Stimulated activated CD4-positive, alpha-beta T cell treated with anti-CD3 and anti-CD28 coated beads, Interleukin-4, amount 100 ng/mL, for 24 hours (primary cell): ENCODE results near the gene CAMTA1.

Source experiments
- DNase-seq: peaks from one replicate; pipeline ENCODE4 v3.0.0-alpha.2; 2020

Gene CAMTA1

DNA sequence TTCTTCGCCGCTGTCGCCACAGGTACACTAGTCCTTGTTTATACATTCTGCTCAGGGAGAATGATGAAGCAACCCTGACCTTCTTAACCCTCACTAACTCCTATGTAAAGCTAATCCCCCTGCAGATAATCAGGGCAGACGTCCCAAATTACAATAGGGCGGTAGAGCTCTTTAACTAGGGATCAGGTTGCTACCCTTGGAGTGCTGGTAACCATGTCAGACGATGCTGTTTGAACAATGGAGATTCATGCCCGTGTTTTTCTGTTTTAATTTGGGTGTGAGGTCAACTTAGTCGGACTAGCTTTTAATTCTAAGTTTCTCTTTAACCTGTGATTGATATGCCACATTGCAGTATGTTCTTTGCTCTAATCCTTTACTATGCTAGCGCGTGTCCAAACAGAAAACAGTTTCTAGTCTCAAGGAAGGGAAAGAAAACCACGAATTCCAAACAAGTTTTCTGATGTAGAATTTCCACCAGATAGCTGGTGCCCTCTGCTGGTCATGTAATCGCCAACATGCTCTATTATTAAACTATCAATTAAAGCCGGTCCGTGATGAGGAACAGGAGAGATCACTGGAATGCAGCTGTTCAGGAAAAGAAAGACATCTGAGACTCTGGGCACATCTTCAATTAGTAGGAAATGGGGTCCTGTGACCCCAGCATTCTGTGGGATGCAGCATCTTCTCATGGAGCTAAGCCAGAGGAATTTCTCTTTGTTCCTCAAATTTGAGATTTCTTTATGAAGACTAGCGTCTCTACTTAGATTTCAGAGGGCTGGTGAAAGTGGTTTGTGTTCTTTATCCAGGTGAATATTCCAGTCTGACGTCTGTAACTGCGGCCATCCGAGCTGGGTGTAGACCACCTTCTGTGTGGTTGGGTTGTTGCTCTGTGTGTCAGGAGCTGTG is 967.5 kb downstream of the CAMTA1 start:
- peak; percentile 56 for DNase-seq

DNA sequence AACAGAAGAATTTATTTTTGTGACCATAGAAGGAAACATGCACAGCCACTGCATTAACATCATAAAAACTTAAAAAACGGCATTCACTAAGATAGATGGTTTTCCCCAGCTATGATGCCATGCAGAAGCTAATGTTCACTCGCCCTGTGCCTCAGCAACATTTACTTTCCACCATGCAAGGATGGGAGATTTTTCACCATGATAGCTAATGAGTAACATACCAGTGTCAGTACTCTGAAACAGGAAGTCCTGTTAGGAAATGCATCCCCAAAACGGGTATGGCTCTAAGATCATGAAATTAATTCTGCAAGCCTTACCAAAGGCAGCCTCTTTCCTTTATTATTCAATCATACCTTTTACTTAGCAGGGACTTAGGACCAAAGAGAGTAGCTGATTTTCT is 968.4 kb downstream of the CAMTA1 start:
- DNase-seq = no peak

DNA sequence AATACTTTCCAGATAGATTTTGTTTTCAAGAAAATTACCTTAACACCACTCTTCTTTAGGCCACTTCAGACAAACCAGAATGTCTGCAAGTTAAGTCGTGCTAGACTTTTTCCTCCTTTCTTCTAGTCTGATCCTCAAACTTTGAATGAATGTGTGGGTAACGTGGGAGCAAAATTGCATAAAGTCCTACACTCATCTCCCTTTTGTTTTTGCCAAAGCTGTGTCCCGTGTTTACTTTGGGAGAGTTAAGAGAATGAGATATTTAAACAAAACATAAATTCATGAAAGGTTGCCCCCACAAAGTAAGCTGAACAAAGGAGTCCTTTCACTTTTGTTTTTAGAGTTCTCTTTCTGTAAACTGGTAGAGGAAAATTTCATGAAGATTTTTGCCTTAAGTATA is 969.0 kb downstream of the CAMTA1 start:
- no peak for DNase-seq

DNA sequence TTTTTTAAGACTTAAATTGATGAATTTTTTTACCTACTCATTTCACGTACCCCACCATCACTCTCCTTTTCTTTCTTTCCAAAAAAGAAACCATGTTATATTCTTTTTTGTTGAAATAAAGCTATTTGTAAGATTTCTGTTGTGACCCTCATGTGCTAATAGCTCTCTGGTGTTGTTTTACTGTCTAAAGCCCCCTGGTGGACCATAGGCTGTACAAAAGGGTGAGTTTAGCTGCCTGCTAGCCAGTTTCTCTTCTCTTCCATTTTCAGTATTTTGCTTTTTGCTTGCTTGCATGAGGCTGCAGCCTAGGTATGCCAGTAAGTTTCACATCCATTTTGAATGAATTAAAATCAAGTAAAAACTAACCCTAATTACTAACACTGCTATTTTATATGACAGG is 970.2 kb downstream of the CAMTA1 start:
- no peak for DNase-seq

DNA sequence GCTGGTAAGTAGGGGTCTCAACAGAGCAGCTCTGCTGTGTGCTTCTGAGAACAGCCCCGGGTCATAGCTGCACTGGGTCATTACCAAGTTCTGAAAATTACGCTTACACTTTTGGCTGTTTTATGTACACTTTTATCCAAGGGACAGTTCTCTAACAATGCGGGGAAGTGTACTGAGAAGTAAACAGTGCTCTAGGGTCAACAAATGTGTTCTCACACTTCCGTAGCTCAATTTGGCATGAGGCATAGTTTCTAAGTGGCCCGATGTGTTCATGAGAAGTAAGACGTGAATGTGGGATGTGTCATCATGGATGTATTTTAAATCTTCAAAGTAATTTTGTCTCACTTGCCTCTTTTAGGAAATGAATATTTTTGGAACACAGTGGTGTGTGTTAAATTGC is 975.0 kb downstream of the CAMTA1 start:
- no peak for DNase-seq

DNA sequence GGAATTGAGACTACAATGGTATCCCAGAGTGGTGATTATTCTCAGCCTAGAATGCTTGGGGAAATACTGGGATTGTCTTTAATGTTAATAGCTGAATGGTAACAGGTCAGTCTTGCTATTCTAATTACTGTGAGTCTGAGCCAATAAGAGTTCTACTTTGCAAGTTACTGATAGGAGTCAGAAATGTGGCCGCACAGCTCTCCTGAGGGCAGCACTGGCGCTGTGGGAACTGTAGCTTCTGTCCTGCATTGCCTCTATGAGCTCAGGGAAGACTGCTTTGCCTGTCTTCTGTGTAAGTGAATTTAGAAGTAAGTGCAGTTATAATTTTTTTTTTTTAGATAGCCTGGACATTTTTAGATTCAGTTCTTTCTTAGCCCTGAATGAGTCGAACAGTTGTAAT is 975.8 kb downstream of the CAMTA1 start:
- no peak for DNase-seq

DNA sequence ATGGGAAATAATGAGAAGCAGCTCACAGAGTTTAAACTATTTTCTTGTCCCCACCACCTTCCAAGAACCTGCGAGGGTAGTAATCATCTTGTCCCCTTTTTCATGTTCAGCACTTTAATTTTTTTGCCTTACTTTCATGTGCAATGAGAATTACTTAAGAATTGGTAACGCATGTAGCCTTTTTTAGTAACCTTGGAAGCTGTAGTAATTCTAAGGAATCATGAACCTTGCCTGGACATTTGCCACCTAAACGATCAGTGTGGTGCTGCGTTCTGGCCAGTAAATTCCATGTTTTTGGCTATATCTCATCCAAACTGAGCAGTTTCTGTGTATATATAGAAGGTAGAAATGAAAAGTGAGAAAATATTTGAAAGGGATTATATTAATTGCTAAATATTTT is 981.9 kb downstream of the CAMTA1 start:
- DNase-seq = no peak

DNA sequence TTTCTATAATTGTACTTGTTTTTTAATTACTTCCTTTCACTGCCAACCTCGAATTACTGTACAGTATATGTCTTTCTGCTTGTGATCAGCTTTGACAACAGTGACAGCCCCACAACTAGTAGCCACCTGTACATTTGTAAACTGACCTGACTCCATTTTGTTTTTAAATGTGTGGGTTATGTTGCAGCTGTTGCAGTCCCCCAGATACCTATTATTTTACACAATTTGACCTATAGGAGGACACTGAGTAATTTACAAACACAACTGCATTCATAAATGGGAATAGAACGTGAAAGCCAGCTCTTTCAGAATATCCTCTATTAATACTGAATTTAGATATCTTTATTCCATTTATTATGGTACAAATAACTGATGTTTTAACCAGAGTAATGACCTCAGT is 983.3 kb downstream of the CAMTA1 start:
- no peak for DNase-seq

DNA sequence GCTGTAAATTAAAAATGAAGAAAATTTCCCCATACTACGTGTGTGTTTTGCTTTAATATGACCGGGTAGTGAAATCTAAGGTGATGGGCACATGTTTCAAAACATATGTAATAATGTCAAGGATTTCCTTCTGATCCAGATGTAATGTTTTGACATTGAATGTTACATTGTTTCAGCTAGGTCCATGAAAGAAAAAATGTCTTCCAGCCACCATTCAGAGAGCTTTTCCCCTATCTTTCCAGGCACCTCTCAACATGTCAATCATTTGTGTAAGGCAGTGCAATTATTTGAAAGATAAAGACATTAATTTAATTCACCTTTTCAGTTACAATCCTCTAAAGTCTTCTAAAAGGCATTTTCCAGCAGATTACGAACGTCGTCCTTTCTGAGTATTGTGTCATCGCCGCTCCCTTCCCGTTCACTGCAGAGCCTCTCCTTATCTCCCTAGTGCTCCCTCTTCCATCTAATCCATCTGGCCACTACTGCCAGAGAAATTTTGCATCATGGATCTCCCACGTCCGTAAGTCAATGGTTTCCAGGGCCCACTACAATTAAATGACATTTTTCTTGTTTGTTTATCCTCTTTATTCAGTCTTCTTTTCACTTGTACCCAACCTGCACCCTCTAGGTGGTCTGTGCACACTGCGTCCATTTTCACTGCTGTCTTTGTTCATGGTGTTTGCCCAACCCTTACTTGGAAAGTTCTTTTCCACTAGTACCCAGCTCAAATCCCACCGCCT is 984.6 kb downstream of the CAMTA1 start:
- no peak for DNase-seq

DNA sequence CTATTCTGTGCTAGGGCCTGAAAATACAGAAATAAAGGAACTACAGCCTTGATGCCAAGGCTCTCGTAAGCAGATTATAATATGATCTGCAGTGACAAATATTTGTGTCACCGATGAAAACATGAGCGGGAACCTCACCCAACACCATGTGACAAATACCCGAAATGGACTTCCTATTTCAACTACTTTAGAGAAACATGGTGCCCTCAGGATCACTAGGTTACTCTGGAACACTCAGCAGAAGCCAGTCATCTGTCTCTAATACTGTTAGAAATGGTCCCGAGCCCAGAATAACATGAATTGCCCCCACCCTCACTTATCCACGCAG is 985.4 kb downstream of the CAMTA1 start:
- DNase-seq = no peak

DNA sequence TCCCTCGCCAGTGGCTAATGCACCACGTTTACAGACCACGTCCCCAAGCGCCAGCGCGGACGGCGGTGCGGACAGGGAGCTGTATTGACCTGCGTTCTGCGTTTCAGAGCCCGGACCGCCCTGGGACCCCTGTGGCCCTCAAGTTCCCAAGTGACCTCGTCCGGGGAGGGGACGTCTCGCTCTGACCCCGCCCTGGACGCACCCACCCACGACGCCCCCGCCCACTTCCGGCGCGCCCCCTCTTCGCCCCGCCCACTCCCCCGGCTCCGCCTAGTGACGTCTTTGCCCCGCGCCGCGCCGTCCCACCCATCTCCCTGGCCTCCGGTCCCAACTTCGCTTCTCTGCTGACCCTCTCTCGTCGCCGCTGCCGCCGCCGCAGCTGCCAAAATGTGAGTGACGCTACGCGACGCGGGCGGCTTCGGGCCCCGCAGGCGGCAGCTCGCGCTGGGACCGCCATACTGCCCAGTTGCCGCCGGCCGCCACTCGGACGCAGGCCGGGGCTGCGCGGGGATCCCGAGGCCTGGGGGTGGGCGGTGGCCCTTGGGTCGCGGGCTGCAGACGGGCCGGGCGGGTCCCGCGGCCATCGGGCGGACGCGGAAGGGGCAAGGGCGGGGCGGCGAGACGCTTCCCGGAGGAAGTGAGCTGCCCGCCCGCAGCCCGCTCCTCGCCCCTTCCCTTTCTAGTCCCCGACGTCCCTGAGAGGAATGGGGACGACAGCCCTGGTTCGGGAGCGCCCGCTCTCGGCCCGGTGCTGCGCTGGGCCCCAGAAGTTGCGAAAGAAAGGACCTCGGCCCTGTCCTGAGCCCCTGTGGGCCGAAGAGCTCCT is 986.0 kb downstream of the CAMTA1 start, which contains the start of gene VAMP3:
TSS of gene VAMP3 (plus strand) at position 300 of the 826 bp plus-strand sequence. CDS start at position 388, 88 bp downstream.
- DNase-seq = peak; percentile 88

DNA sequence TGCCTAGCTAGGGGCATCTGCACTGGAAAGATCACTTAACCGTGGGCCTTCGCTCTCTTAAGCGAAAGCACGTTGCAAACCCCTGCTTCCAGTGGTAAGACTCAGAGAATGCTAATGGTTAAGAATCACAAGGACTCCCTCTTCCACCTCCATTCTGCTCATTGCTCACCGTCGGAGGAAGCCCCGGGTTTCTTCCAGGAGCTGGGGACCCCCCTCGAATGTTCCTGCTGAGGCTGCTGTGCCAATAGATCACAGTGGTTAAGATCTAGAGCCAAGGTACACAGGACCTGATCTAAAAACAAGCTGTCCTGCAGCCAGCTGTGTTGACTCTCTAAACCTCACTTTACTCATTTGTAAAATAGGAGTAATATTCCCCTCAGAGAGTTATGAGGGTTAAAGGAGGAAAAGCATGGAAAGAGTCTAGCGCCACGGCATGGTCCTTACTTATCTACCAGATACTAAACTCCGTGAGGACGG is 986.6 kb downstream of the CAMTA1 start:
- DNase-seq = no peak

DNA sequence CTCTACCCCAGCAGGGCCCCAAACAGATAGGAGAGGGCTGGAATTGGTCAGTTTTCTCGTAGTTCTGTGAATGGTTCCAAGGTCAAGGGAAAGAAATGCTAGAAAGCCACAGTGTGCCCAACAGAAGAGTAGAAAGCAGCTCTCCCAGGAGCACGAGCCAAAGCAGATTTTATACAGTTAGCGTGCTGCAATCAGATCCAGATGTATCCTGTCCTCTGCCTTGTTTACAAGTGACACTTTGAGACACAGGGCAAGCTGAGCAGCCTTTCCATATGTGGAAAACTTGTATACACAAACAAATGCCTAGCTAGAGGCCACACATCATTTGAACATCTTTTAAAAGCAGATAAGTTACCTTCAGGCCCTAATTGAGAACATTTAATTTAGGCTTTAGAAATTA is 992.3 kb downstream of the CAMTA1 start:
- no peak for DNase-seq

DNA sequence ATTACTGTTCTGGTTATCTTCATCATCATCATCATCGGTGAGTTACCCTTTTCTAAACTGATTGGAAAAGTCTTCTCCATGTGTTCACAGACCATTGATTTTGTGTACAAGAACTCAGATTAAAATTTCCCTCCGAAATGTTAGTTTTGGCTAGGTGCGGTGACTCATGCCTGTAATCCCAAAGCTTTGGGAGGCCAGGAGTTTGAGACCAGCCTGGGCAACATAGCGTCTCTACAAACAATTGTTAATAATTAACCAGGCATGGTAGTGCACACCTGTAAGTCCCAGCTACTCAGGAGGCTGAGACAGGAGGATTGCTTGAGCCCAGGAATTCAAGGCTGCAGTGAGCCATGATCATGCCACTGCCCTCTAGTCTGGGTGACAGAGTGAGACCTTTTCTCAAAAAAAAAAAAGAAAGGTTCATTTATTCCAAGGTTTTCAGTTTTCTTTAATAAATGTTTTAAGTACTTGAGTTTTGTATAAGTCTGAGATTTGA is 992.9 kb downstream of the CAMTA1 start:
- DNase-seq = no peak

DNA sequence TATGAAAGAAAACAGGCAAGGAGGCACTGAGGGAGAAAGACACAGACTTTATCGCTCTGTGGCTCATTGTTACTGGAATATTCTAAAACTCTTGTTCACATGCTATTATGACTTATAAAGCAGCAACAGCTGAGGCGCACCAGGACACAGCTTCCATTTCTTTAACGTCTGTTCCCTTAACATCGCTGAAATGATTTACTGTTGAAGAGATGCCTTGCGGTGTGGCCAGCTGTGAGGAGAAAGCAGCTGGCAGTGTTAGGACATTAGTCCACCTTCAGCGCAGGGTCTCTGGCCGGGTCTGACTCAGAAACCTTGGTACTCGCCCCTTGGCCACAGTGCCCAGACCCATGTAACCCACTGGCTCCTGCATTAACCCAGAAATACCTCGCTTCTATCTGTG is 995.7 kb downstream of the CAMTA1 start:
- no peak for DNase-seq

DNA sequence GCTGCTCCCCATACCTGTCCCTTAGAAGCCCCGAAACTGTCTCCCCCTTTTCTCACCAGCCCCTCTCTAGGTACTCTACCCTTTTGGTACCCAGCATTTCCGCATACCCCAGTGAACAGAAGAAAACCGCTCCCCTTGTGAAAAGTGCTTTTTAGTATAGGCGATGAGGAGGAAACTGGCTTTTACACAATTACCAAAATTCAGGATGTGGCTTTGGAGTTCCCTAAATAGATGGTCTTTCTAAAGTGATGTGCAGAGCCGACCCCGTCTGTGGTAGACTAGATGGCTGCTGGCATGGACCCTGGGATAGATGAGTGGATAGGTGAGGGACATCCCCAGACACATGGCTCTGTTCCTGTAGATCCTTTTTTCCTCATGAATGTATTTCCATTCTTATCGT is 996.2 kb downstream of the CAMTA1 start:
- no peak for DNase-seq

DNA sequence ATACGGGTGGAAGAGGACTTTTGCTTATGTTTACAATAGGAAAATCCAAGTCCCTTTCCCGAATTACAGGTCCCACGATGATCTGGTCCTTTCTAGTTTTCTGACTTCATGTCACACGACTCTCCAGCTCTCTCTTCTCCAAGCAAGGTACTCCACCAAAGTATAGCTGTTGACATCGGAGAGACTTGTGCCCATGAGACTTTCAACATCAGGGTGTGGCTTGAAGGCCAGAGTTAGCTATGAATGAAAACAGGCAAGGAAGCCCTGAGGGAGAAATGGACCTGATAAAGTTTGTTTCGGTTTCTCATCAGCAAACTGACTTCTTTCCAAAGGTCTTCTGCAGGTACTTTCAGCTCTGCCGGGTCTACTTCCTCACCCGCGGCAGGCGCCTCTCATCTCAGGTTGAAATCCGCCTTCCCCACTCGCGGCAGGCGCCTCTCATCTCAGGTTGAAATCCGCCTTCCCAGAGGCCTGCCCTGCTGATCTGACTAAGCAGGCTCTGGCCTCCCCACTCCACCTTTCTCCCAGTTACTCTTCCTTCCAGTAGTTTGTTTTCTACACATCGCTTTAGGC is 996.8 kb downstream of the CAMTA1 start:
- DNase-seq = no peak

DNA sequence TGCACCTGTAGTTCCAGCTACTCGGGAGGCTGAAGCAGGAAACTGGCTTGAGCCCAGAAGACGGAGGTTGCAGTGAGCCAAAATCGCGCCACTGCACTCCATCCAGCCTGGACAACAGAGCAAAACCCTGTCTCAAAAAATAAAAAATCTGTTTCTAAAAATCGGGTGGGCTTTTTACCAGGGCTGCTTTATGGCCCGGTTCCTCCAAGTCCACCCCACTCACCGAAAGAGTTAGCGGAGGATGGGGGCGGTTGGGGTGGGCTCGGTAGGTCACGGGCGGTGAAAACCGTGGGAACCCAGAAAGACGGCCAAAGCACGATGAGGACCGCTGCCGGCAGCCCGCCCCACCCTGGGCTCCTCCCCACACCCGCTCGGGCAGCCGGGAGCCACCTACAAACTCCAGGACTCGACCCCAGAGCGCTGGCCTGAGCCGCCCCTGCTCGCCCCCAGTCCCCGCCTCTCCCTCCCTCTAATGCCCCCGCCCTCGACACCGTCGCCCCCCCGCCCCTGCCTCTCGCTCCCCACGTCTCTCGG is 998.0 kb downstream of the CAMTA1 start:
- DNase-seq = peak; percentile 43

DNA sequence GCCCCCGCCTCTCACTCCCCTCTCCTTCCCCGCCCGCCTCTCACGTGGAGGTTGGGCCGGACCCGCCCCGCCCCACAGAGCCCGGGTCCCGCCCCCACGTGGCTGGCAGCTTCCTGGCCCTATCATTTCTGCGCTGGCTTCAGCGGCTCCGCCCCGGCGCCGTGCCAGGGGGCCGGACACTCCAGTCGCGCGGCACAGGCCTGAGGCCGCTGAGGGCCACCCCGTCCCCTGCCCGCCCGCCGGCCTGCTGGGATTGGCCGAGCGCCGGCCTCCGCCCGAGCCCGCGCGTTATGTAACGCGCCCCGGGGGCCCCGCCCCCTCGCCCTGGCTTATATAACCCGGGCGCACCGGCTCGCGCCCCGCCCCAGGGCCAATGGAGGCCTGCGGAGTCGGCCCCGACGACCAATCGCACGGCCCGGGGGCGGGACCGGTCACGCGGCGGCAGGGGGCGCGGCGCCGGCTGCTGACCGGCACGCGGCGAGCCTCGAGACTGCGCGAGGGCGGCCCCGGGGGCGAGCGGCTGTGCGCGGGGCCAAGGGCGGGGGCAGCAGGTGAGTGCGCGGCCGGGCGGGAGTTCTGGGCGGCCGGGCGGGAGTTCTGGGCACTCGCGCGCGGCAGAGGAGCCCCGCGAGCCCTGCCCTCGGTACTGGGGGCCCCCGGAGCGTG is 998.7 kb downstream of the CAMTA1 start, which contains the start of gene PER3:
TSS of gene PER3 (plus strand) at position 466 of the 666 bp plus-strand sequence. CDS start 587 bp downstream, outside the sequence.
- DNase-seq = peak; percentile 90

DNA sequence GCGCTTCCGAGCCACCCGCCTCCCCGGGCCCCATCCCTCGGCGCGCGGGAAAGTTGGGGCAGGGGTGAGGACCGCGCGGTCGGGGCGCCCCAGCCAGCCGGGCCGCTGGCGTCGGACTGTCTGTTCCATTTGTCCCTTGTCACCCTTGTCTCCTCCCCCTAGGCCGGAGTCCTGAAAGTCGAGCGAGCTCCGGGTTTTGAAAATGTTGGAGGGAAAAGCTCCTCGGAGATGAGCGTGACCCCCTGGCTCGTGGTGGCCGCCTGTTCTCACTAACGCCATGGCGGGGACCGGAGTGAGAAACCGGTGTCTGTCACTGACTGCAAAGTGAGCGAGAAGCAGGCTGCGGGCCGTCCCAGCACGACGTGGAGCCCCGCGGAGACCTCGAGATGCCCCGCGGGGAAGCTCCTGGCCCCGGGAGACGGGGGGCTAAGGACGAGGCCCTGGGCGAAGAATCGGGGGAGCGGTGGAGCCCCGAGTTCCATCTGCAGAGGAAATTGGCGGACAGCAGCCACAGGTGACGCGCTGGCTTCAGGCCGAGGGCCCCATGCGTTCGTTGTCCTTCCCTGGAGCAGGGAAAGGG is 999.3 kb downstream of the CAMTA1 start:
- no peak for DNase-seq

DNA sequence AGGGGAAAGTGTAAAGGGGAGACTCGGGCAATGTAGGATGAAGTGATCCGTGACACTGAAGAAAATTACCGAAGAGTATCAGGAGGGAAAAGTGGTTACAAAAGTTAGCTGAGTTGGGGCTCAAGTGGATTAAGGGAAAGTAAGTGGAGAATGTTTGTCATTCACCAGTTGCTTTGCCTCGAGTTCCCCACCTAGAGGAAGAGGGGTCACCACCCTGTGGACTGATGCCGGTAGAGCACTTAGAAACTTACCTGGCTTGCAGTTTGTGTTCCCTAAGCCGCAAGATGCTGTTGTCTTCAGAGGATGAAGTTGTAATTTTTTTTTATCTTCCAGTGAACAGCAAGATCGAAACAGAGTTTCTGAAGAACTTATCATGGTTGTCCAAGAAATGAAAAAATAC is 999.9 kb downstream of the CAMTA1 start:
- DNase-seq = no peak
